NT2/D1 (cell line): ENCODE results near the gene PLPPR3.

ENCODE experiments used
- DNase-seq: peaks from one replicate; pipeline ENCODE4 v3.0.0-alpha.2; 2011; ENCODE audit warnings: low read depth, low spot score
- H3K27me3 ChIP-seq: 2 replicates; pipeline ENCODE4 v1.6.0; 2011; ENCODE audit warnings: mild to moderate bottlenecking; ENCODE audit not compliant: insufficient read length, insufficient read depth
- H3K36me3 ChIP-seq: 2 replicates; pipeline ENCODE4 v1.6.1; 2011; ENCODE audit warnings: mild to moderate bottlenecking, low read length, mixed read lengths; ENCODE audit not compliant: insufficient read depth, insufficient read length
- H3K4me1 ChIP-seq: 2 replicates; pipeline ENCODE4 v1.5.1; 2011; ENCODE audit not compliant: insufficient read depth, insufficient read length
- H3K4me3 ChIP-seq: 2 replicates; pipeline ENCODE4 v1.5.1; 2011; ENCODE audit warnings: low read depth; ENCODE audit not compliant: insufficient read length
- H3K9ac ChIP-seq: 2 replicates; pipeline ENCODE4 v1.6.0; 2011; ENCODE audit warnings: low read depth; ENCODE audit not compliant: insufficient read length
- H3K9me3 ChIP-seq: 2 replicates; pipeline ENCODE4 v1.5.1; 2011; ENCODE audit warnings: mild to moderate bottlenecking, low read length; ENCODE audit not compliant: insufficient read depth
- SUZ12 ChIP-seq: IDR thresholded peaks from 2 replicates; pipeline ENCODE4 v1.6.1; 2011; ENCODE audit not compliant: insufficient read length, insufficient read depth; ENCODE audit errors: extremely low read depth
- YY1 ChIP-seq: IDR thresholded peaks from 2 replicates; pipeline ENCODE4 v1.6.1; 2011; ENCODE audit not compliant: insufficient read length, insufficient read depth
- ZNF274 ChIP-seq: IDR thresholded peaks from 2 replicates; pipeline ENCODE4 v1.6.1; 2011; ENCODE audit warnings: mild to moderate bottlenecking, low read depth, low read length

The PLPPR3 gene, protein sequence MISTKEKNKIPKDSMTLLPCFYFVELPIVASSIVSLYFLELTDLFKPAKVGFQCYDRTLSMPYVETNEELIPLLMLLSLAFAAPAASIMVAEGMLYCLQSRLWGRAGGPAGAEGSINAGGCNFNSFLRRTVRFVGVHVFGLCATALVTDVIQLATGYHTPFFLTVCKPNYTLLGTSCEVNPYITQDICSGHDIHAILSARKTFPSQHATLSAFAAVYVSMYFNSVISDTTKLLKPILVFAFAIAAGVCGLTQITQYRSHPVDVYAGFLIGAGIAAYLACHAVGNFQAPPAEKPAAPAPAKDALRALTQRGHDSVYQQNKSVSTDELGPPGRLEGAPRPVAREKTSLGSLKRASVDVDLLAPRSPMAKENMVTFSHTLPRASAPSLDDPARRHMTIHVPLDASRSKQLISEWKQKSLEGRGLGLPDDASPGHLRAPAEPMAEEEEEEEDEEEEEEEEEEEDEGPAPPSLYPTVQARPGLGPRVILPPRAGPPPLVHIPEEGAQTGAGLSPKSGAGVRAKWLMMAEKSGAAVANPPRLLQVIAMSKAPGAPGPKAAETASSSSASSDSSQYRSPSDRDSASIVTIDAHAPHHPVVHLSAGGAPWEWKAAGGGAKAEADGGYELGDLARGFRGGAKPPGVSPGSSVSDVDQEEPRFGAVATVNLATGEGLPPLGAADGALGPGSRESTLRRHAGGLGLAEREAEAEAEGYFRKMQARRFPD

DNA sequence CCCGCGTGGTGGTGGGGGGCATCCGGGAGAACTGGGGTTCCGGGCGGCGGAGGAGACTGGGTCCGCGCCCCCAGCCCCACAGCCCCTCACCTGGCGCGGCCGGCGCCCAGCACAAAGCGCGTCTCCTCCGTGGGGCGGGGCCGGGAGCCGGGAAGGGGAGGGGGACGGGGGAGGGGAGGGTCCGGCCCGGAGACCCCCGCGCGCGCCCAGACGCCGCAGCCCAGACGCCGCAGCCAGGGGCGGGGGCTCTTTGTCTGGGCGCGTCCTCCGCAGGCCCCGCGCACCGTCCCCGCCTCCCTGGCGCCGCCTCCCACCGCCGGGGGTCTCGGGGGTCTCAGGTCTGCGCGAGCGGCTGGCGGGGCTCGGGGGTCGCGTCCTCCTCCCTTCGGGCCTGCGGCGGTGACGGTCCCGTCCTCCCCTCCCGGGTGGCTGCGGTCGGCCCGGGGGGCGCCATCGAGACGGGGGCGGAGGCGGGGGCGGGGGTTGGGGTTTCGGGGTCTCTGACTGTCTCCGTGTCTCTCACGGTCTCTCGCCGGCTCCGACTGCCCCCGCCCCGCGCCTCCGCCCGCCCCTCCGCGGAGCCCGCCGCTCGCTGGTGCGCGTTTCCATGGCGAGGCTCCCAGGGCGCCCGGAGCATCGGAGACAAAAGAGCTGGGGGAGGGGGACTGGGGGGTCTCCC lies at the start of gene PLPPR3:
Gene PLPPR3, minus strand, starts transcription at position 131 of the 679 bp plus-strand sequence. CDS start 396 bp downstream, outside the sequence.
- no peak for DNase-seq
- H3K9ac ChIP-seq, result peak within 1 kb of the TSS; percentile 66
- peak within 1 kb of the TSS; percentile 48 for H3K4me3 ChIP-seq
- TF ChIP-seq YY1 (no peak), ZNF274 (no peak), SUZ12 (no peak)
- H3K9me3 ChIP-seq, result no peaks in the 10 kb centered on the region
- H3K4me1 ChIP-seq, result peaks cover 10% of the 10 kb centered on the region
- peaks cover 8% of the 10 kb centered on the region for H3K36me3 ChIP-seq
- no peaks in the 10 kb centered on the region for H3K27me3 ChIP-seq

DNA sequence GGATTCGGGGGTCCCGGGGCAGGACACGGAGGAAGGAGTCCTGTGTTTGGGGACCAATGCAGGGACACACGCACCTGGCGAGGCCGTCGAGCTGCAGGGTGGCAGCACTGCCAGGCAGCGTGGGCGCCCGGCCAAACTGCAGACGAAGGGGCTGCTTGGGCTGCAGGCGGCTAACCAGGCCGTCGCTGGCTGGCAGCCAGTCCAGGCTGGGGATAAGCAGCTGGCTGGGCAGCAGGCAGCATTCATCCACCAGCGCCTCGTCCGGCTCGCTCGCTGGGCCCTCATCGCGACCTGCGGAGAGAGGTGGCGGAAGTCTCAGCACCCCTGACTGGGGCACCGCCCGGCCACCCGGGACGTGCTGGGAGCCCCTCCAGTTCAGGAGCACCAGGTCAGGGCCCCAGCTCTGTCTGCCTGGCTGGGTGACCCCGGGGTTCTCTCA lies 49.2 kb upstream of the PLPPR3 start:
- H3K27me3 ChIP-seq, result no peaks in the 10 kb centered on the region
- H3K9me3 ChIP-seq, result no peaks in the 10 kb centered on the region
- no peak for TF ChIP-seq ZNF274
- TF ChIP-seq YY1, result no peak
- TF ChIP-seq SUZ12, result no peak
- no peak overlapping the region for H3K4me3 ChIP-seq
- peaks cover 33% of the 10 kb centered on the region for H3K4me1 ChIP-seq
- H3K36me3 ChIP-seq, result peaks cover 56% of the 10 kb centered on the region
- DNase-seq, result no peak
- no peak overlapping the region for H3K9ac ChIP-seq

DNA sequence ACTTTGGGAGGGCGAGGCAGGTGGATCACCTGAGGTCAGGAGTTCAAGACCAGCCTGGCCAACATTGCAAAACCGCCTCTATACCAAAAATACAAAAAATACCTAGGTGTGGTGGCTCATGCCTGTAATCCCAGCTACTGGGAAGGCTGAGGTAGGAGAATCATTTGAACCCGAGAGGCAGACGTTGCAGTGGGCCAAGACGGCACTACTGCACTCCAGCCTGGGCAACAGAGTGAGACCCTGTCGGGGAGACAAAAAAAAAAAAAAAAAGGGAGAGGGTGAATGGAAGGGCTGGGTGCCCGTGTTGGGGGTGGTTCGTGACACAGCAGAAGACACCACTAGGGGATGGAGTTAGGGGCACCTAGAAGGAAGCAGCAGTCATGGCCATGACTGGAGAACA lies 48.6 kb upstream of the PLPPR3 start:
- Histone ChIP-seq H3K9ac (no peak overlapping the region), H3K27me3 (no peaks in the 10 kb centered on the region), H3K9me3 (no peaks in the 10 kb centered on the region), H3K4me1 (peaks cover 30% of the 10 kb centered on the region), H3K4me3 (no peak overlapping the region), H3K36me3 (peaks cover 52% of the 10 kb centered on the region)
- TF ChIP-seq SUZ12 (no peak), ZNF274 (no peak), YY1 (no peak)
- no peak for DNase-seq

DNA sequence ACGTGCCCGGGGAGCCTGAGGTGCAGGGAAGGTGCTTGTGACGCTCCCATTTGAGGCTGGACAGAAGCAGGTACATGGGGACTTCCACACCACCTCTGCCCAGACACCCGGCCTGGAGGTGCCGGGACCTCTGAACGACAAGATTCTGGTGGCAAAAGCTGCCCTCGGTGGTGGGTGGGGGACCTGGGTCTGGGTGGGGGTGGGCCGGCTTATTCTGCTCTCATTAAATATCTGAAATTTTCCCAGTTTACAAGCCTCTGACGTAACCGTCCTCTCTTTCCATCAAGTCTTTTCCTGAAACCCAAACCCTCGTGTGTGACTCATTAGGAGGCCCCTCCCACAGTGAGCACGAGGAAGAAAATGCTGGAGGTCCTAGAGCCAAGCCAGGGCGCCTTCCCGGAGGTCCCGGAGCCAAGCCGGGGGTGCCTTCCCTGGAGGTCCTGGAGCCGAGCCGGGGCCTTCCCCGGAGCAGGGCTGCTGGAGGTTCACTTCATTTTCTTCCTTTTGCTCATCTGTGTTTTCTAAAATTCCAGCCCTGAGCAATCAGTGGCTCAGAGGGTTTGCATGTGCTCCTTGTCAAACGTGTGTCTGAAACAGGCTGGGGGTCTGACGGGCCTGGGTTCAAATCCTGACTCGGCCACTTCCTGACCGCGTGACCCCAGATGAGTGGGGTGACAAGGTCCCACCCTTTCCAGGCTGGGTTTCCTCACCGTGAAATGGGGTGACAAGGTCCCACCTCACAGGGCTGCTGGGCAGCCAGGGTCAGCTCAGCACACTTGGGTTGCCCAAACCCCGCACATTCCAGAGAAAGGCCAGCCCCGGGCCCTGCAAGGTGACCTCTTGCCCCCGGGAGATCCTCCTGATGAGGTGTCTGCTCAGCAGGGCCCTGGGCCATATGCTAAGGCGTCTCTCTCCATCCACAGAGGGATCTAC lies 47.8 kb upstream of the PLPPR3 start:
- peaks cover 48% of the 10 kb centered on the region for H3K36me3 ChIP-seq

DNA sequence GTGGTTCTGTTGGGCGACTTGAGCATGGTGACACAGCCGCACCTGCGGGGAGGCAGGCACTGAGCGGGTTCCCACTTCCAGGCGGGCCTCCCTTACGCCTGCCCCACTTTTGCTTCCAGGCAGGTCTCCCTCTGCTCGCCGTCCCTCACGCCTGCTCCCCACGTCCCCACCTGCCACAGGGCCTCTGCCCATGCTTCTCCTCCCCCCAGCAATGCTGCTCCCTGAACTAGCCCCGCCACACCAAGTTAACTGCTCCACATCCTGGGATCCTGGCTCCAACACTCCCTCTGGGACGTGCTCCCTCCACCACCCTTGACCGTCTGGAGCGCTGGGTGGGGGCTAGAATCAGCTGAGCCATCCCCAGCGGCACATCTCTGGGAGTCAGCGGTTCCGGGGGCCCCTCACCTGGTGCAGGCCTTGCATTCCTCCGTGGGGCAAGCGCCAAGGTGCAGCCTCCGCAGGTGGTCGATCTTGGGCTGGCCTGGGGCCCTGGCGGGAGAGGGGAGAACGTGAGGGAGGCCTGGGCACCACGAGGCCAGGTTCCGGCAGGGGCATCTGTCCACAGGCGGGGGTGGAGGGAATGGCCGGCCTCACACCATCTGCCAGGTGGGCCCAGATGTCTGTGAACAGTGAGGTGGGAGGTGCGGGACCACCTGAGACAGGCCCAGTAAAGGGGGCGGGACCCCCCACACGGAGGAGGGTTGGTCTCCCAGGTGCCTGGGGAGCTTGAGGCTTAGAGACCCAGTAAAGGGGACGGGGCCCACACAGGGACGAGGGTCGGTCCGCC lies 46.9 kb upstream of the PLPPR3 start:
- H3K4me1 ChIP-seq, result peaks cover 33% of the 10 kb centered on the region
- DNase-seq, result no peak
- H3K9me3 ChIP-seq, result no peaks in the 10 kb centered on the region
- TF ChIP-seq SUZ12 (no peak), ZNF274 (no peak), YY1 (no peak)
- H3K36me3 ChIP-seq, result peaks cover 40% of the 10 kb centered on the region
- H3K9ac ChIP-seq, result peak overlapping the region; percentile 59
- H3K27me3 ChIP-seq, result no peaks in the 10 kb centered on the region
- no peak overlapping the region for H3K4me3 ChIP-seq

More for the DNA sequence above, 47.8 kb upstream of the PLPPR3 start:
- peak overlapping the region; percentile 59 for H3K9ac ChIP-seq
- H3K27me3 ChIP-seq, result no peaks in the 10 kb centered on the region
- TF ChIP-seq ZNF274 (no peak), SUZ12 (no peak), YY1 (no peak)
- no peaks in the 10 kb centered on the region for H3K9me3 ChIP-seq
- H3K4me3 ChIP-seq, result no peak overlapping the region
- DNase-seq, result no peak
- peaks cover 33% of the 10 kb centered on the region for H3K4me1 ChIP-seq
